IPS-18a (cell line): ENCODE data around the gene IFIT1.
A peak's percentile ranks its signal among the peaks of the same experiment; 100 is the strongest.
"Not testable (repeated sequence)": the region's sequence is repeated elsewhere in the genome, so short reads cannot be mapped to it uniquely, and the experiment has no call there.

Experiments used
- H3K27ac ChIP-seq: one replicate; pipeline ENCODE4 v1.5.1; 2013; ENCODE audit warnings: low read length
- H3K27me3 ChIP-seq: one replicate; pipeline ENCODE4 v1.6.1; 2013; ENCODE audit warnings: mild to moderate bottlenecking, low read length; ENCODE audit not compliant: control insufficient read depth, insufficient read depth
- H3K36me3 ChIP-seq: one replicate; pipeline ENCODE4 v1.6.1; 2013; ENCODE audit warnings: low read depth, low read length; ENCODE audit not compliant: control insufficient read depth
- H3K4me1 ChIP-seq: one replicate; pipeline ENCODE4 v1.6.1; 2013; ENCODE audit warnings: low read depth, low read length; ENCODE audit not compliant: control insufficient read depth
- H3K4me3 ChIP-seq: one replicate; pipeline ENCODE4 v1.5.1; 2013; ENCODE audit warnings: low read length
- H3K9ac ChIP-seq: one replicate; pipeline ENCODE4 v1.6.1; 2013; ENCODE audit warnings: mild to moderate bottlenecking, low read length, moderate library complexity
- H3K9me3 ChIP-seq: one replicate; pipeline ENCODE4 v1.6.1; 2013; ENCODE audit warnings: low read depth, low read length; ENCODE audit not compliant: control insufficient read depth

IFIT1 gene

DNA sequence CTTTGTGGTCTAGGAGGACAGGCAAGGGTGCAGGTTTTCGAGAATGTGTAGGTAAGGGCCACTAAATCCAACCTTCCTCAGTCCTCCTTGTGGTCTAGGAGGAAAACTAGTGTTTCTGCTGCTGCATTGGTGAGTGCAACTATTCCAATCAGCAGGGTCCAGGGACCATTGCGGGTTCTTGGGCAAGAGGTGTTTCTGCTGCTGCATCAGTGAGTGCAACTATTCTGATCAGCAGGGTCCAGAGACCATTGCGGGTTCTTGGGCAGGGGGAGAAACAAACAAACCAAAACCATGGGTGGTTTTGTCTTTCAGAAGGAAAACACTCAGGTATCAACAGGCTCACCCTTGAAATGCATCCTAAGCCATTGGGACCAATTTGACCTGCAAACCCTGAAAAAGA, 15.4 kb downstream of the IFIT1 start:
- H3K9ac ChIP-seq, H3K4me3 ChIP-seq, H3K27me3 ChIP-seq, H3K4me1 ChIP-seq, H3K9me3 ChIP-seq, H3K36me3 ChIP-seq, H3K27ac ChIP-seq: not testable (repeated sequence)

DNA sequence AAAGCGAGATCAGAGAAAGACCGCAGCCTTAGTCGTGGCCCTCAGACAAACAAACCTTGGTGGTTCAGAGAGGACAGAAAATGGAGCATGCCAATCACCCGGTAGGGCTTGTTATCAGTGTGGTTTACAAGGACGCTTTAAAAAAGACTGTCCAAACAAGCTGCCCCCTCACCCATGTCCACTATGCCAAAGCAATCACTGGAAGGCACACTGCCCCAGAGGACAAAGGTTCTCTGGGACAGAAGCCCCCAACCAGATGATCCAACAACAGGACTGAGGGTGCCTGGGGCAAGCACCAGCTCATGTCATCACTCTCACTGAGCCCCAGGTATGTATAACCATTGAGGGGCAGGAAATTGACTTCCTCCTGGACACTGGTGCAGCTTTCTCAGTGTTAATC, 16.9 kb downstream of the IFIT1 start:
- H3K9me3 ChIP-seq, H3K4me1 ChIP-seq, H3K4me3 ChIP-seq, H3K36me3 ChIP-seq, H3K9ac ChIP-seq, H3K27ac ChIP-seq, H3K27me3 ChIP-seq: not testable (repeated sequence)

DNA sequence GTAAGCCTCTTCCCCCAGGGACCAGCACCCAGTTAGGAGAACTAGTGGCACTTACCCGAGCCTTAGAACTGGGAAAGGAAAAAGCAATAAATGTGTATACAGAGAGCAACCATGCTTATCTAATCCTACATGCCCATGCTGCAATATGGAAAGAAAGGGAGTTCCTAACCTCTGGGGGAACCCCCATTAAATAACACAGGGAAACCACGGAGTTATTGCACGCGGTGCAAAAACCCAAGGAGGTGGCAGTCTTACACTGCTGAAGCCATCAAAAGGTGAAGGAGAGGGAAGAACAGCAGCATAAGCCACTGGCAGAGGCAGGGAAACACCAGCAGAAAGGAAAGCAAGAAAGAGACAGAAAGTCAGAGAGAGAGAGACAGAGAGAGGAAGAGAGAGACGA, 18.1 kb downstream of the IFIT1 start:
- not testable (repeated sequence) for H3K36me3 ChIP-seq, H3K4me1 ChIP-seq, H3K9me3 ChIP-seq, H3K4me3 ChIP-seq, H3K9ac ChIP-seq, H3K27ac ChIP-seq
- peaks cover 12% of the 10 kb centered on the region for H3K27me3 ChIP-seq

DNA sequence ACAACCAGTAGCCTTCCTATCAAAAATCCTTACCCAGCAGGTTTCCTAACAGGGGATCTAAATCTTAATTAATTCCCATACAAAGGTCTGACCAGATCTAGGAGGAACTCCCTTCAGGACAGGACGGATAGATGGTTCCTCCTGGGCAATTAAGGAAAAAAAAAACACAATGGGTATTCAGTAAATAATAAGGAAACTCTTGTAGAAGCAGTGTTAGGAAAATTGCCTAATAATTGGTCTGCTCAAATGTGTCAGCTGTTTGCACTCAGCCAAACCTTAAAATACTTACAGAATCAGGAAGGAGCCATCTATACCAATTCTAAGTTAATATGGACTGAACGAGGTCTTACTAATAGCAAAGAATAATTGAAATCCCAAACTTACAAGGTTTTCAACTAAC, 18.7 kb downstream of the IFIT1 start:
- not testable (repeated sequence) for H3K4me1 ChIP-seq, H3K9me3 ChIP-seq, H3K27ac ChIP-seq, H3K36me3 ChIP-seq, H3K9ac ChIP-seq, H3K4me3 ChIP-seq
- H3K27me3 ChIP-seq, result peaks cover 18% of the 10 kb centered on the region

DNA sequence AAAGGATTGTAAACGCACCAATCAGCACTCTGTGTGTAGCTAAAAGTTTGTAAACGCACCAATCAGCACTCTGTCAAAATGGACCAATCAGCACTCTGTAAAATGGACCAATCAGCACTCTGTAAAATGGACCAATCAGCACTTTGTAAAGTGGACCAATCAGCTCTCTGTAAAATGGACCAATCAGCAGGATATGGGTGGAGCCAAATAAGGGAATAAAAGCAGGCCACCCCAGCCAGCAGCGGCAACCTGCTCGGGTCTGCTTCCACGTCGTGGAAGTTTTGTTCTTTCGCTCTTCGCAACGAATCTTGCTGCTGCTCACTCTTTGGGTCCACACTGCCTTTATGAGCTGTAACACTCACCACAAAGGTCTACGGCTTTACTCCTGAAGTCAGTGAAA, 19.9 kb downstream of the IFIT1 start:
- not testable (repeated sequence) for H3K36me3 ChIP-seq, H3K9ac ChIP-seq, H3K9me3 ChIP-seq, H3K4me1 ChIP-seq, H3K27ac ChIP-seq, H3K4me3 ChIP-seq
- peaks cover 23% of the 10 kb centered on the region for H3K27me3 ChIP-seq

GRCh38 chr10:89413398-89413912, 21.0 kb downstream of the IFIT1 start:
- peak overlapping the region; percentile 86 for H3K4me3 ChIP-seq
- H3K9ac ChIP-seq, result no peak overlapping the region
- H3K36me3 ChIP-seq, result no peaks in the 10 kb centered on the region
- no peaks in the 10 kb centered on the region for H3K9me3 ChIP-seq
- H3K27ac ChIP-seq, result no peak overlapping the region
- H3K4me1 ChIP-seq, result peaks cover 11% of the 10 kb centered on the region
- peaks cover 23% of the 10 kb centered on the region for H3K27me3 ChIP-seq

GRCh38 chr10:89414146-89414878, 21.9 kb downstream of the IFIT1 start, which contains the start of gene IFIT5:
IFIT5 (plus strand) TSS chr10:89414568; CDS start chr10:89414799, 231 bp downstream.
- H3K4me1 ChIP-seq, result peaks cover 12% of the 10 kb centered on the region
- H3K27me3 ChIP-seq, result peaks cover 23% of the 10 kb centered on the region
- H3K4me3 ChIP-seq, result peak within 1 kb of the TSS; percentile 86
- no peaks in the 10 kb centered on the region for H3K9me3 ChIP-seq
- no peak within 1 kb of the TSS for H3K27ac ChIP-seq
- no peaks in the 10 kb centered on the region for H3K36me3 ChIP-seq
- H3K9ac ChIP-seq, result peak within 1 kb of the TSS; percentile 77

GRCh38 chr10:89414879-89415821, 22.7 kb downstream of the IFIT1 start:
- Histone ChIP-seq H3K36me3 (no peaks in the 10 kb centered on the region), H3K27ac (no peak overlapping the region), H3K9ac (peak overlapping the region; percentile 77), H3K27me3 (peaks cover 23% of the 10 kb centered on the region), H3K4me3 (peak overlapping the region; percentile 86), H3K4me1 (peaks cover 16% of the 10 kb centered on the region), H3K9me3 (no peaks in the 10 kb centered on the region)

GRCh38 chr10:89416465-89416864, 24.0 kb downstream of the IFIT1 start:
- Histone ChIP-seq H3K36me3 (no peaks in the 10 kb centered on the region), H3K4me1 (peaks cover 16% of the 10 kb centered on the region), H3K27ac (no peak overlapping the region), H3K4me3 (no peak overlapping the region), H3K9ac (no peak overlapping the region), H3K27me3 (peaks cover 23% of the 10 kb centered on the region), H3K9me3 (no peaks in the 10 kb centered on the region)

DNA sequence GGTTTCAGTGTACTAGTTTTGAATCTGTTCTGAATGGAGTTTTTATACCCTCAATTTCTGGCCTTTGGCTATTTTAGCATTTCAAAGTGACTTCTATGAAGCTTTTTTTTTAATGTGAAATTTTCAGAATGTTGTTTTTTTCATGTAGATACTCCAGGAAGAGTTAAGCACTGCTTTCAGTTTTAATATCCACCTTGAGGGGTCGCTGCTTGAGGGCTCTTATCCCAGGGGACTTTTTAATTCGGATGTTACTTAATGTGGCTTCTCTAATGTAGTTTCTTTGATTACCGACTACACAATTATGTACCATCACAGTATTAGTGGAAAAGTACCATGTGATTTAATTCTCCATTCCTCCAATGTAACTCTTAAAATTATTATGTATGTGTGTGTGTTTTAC, 27.1 kb downstream of the IFIT1 start:
- Histone ChIP-seq H3K4me1 (peaks cover 12% of the 10 kb centered on the region), H3K36me3 (no peaks in the 10 kb centered on the region), H3K9ac (no peak overlapping the region), H3K9me3 (no peaks in the 10 kb centered on the region), H3K27me3 (peaks cover 17% of the 10 kb centered on the region), H3K27ac (no peak overlapping the region), H3K4me3 (no peak overlapping the region)

DNA sequence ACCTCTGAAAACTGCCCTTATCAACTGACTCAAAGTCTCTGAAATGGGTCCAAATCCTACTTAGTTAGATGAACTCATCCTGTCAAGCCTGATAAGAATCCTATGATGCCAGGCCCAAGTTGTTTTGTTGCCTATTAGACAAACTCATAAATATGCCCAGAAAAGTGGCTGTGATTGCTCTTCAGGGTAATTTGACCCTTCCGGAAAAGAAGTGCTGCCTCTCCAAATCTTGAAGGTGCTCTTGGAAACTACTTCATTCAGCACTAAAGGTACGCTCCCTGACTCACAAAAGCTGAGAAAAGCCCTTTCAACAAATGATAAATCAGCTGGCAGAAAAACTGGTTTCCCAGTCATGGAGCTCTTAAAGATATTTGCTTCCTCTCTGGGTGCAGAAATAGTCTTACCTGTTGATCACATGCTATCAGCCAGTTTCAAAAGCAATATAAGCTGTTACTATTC, 28.6 kb downstream of the IFIT1 start:
- Histone ChIP-seq H3K4me3 (no peak overlapping the region), H3K36me3 (no peaks in the 10 kb centered on the region), H3K9me3 (no peaks in the 10 kb centered on the region), H3K27ac (no peak overlapping the region), H3K27me3 (peaks cover 6% of the 10 kb centered on the region), H3K9ac (no peak overlapping the region), H3K4me1 (peaks cover 9% of the 10 kb centered on the region)
